COLO829 (cell line): ENCODE results near the gene SLC25A21.
A peak's percentile ranks its signal among the peaks of the same experiment; 100 is the strongest.
"Not testable (repeated sequence)": the region's sequence is repeated elsewhere in the genome, so short reads cannot be mapped to it uniquely, and the experiment has no call there.

Experiments
- DNase-seq: peaks from one replicate; pipeline ENCODE4 v3.0.0; 2012; ENCODE audit warnings: low spot score

SLC25A21 gene

GRCh38 chr14:36822685-36823084 lies 349.7 kb downstream of the SLC25A21 start:
- DNase-seq: no peak

GRCh38 chr14:36820901-36821300 lies 351.5 kb downstream of the SLC25A21 start:
- DNase-seq: no peak

- no peak for DNase-seq
Measured at GRCh38 chr14:36820111-36820709, 352.2 kb downstream of the SLC25A21 start.

- DNase-seq: no peak
Measured at GRCh38 chr14:36818794-36819384, 353.5 kb downstream of the SLC25A21 start.

GRCh38 chr14:36818246-36818645 lies 354.2 kb downstream of the SLC25A21 start:
- DNase-seq: no peak

GRCh38 chr14:36817071-36817930 lies 355.1 kb downstream of the SLC25A21 start:
- no peak for DNase-seq

GRCh38 chr14:36816481-36816880 lies 355.9 kb downstream of the SLC25A21 start:
- DNase-seq: no peak

- not testable (repeated sequence) for DNase-seq
Measured at GRCh38 chr14:36814783-36815182, 357.6 kb downstream of the SLC25A21 start.

- no peak for DNase-seq
Measured at GRCh38 chr14:36810209-36810608, 362.2 kb downstream of the SLC25A21 start.

- no peak for DNase-seq
Measured at GRCh38 chr14:36807727-36808126, 364.7 kb downstream of the SLC25A21 start.

- DNase-seq: no peak
Measured at GRCh38 chr14:36805131-36805559, 367.3 kb downstream of the SLC25A21 start.

- no peak for DNase-seq
Measured at GRCh38 chr14:36797634-36798033, 374.8 kb downstream of the SLC25A21 start.

GRCh38 chr14:36791402-36791801 lies 381.0 kb downstream of the SLC25A21 start:
- DNase-seq: no peak

- no peak for DNase-seq
Measured at GRCh38 chr14:36785511-36785910, 386.9 kb downstream of the SLC25A21 start.

GRCh38 chr14:36784541-36784940 lies 387.9 kb downstream of the SLC25A21 start:
- no peak for DNase-seq

- no peak for DNase-seq
Measured at GRCh38 chr14:36781897-36782296, 390.5 kb downstream of the SLC25A21 start.

GRCh38 chr14:36773558-36773957 lies 398.8 kb downstream of the SLC25A21 start:
- DNase-seq: no peak

GRCh38 chr14:36773136-36773540 lies 399.3 kb downstream of the SLC25A21 start:
- peak; percentile 11 for DNase-seq

- no peak for DNase-seq
Measured at GRCh38 chr14:36771028-36771640, 401.3 kb downstream of the SLC25A21 start.

- DNase-seq: no peak
Measured at GRCh38 chr14:36768638-36769337, 403.6 kb downstream of the SLC25A21 start.

- DNase-seq: no peak
Measured at GRCh38 chr14:36767603-36768281, 404.7 kb downstream of the SLC25A21 start.
